GM12878 (cell line): ENCODE data around the gene ITGB5. TPM values are rescaled to one million over a fixed set of nuclear protein-coding genes. Genes with fewer than 3 reads are reported as not detected.

Experiments
- ATAC-seq: fragments of 200-7000 bp; cut with Tn5 transposase; 3 replicates; pipeline ENCODE4 v1.9.1; 2020; ENCODE audit warnings: mild to moderate bottlenecking, moderate library complexity
- BruUV-seq: library from RNA; stranded (reverse); fragments of 400-500 nt; replicated peaks from 2 replicates; lab custom pipeline; 2021; lab: Mats Ljungman, UMichigan
- CTCF ChIA-PET: fragments of 300-600 bp; sonication (Branson Sonifier 250); formaldehyde crosslinking; extraction: SDS; loops from one replicate; lab custom pipeline; 2021; ENCODE audit warnings: inconsistent platforms; lab: Yijun Ruan, JAX
- POLR2A ChIA-PET: fragments of 350-600 bp; formaldehyde crosslinking; extraction: SDS; loops from one replicate; lab custom pipeline; 2021; ENCODE audit warnings: inconsistent platforms; lab: Charles Lee
- RAD21 ChIA-PET: fragments of 300-600 bp; sonication (Branson Sonifier 250); formaldehyde crosslinking; loops from one replicate; lab custom pipeline; 2023; ENCODE audit warnings: antibody characterized with exemption; ENCODE audit not compliant: unreplicated experiment; lab: Charles Lee
- SMC1A ChIA-PET: fragments of 300-600 bp; sonication (Branson Sonifier 250); formaldehyde crosslinking; loops from one replicate; lab custom pipeline; 2023; ENCODE audit not compliant: unreplicated experiment, uncharacterized antibody; lab: Charles Lee
- DNase-seq: peaks from one replicate; pipeline ENCODE4 v3.0.0-alpha.2; 2011; ENCODE audit warnings: low read depth, low spot score
- FAIRE-seq: peaks from 3 replicates; lab custom pipeline; 2011; peaks lifted over from hg19 to GRCh38; lab: Jason Lieb, UNC
- H2AFZ ChIP-seq: 2 replicates; pipeline ENCODE4 v1.6.0; 2011; ENCODE audit warnings: low read depth, low read length, control low read depth; ENCODE audit not compliant: control insufficient read depth
- H3K27ac ChIP-seq: 2 replicates; pipeline ENCODE4 v1.5.1; 2011; ENCODE audit warnings: control low read depth; ENCODE audit not compliant: control insufficient read depth, insufficient read depth
- H3K27me3 ChIP-seq, 2 experiments: replicated peaks in 1 of 2; 2 replicates each; pipeline versions ENCODE4 v1.6.0 to v1.6.1; 2011; ENCODE audit warnings: low read length in 1 of 2; ENCODE audit not compliant: control insufficient read depth in 2 of 2, insufficient read depth in 2 of 2
- H3K36me3 ChIP-seq, 2 experiments: 2 replicates each; pipeline ENCODE4 v1.5.1; 2011; ENCODE audit warnings: low read length in 1 of 2; ENCODE audit not compliant: control insufficient read depth in 2 of 2, insufficient read depth in 2 of 2
- H3K4me1 ChIP-seq: 2 replicates; pipeline ENCODE4 v1.6.1; 2011; ENCODE audit warnings: mild to moderate bottlenecking, low read length, moderate library complexity, mixed read lengths; ENCODE audit not compliant: control insufficient read depth, insufficient read depth
- H3K4me2 ChIP-seq: 2 replicates; pipeline ENCODE4 v1.6.0; 2011; ENCODE audit warnings: control low read depth; ENCODE audit not compliant: control insufficient read depth, insufficient read depth
- H3K4me3 ChIP-seq: fragments of 200-600 bp; sonication (generic); 2 replicates; pipeline ENCODE4 v1.5.1; 2016
- H3K79me2 ChIP-seq: 2 replicates; pipeline ENCODE4 v1.6.0; 2011; ENCODE audit warnings: low read length; ENCODE audit not compliant: control insufficient read depth, insufficient read depth
- H3K9ac ChIP-seq: 2 replicates; pipeline ENCODE4 v1.8.0; 2011; ENCODE audit warnings: low read length, control low read depth, mixed read lengths; ENCODE audit not compliant: control insufficient read depth, insufficient read depth
- H3K9me3 ChIP-seq: replicated peaks from 3 replicates; pipeline ENCODE4 v1.5.1; 2011; ENCODE audit warnings: mild to moderate bottlenecking, low read length; ENCODE audit not compliant: control insufficient read depth, insufficient read depth
- H4K20me1 ChIP-seq: 2 replicates; pipeline ENCODE4 v1.6.0; 2011; ENCODE audit not compliant: control insufficient read depth, insufficient read depth
- ATF3 ChIP-seq: IDR thresholded peaks from 2 replicates; pipeline ENCODE4 v1.6.1; 2011; ENCODE audit warnings: low read depth, mild to moderate bottlenecking, low read length, moderate library complexity, borderline replicate concordance; ENCODE audit errors: extremely low read depth
- BACH1 ChIP-seq: fragments of 450-650 bp; IDR thresholded peaks from 2 replicates; pipeline ENCODE4 v1.6.1; 2017; ENCODE audit warnings: mild to moderate bottlenecking, borderline replicate concordance
- BRCA1 ChIP-seq: IDR thresholded peaks from 2 replicates; pipeline ENCODE4 v1.6.1; 2011; ENCODE audit warnings: low read depth, low read length, improper control_type of control experiment
- DPF2 ChIP-seq: fragments of 450-650 bp; IDR thresholded peaks from 2 replicates; pipeline ENCODE4 v1.6.1; 2017; ENCODE audit warnings: mild to moderate bottlenecking
- IKZF2 ChIP-seq, 2 experiments: fragments of 450-650 bp; IDR thresholded peaks; 2 replicates each; pipeline ENCODE4 v1.6.1; 2017; ENCODE audit warnings: mild to moderate bottlenecking in 2 of 2, moderate library complexity in 2 of 2
- JUNB ChIP-seq: IDR thresholded peaks from 2 replicates; pipeline ENCODE4 v1.6.1; 2016; ENCODE audit warnings: antibody characterized with exemption, mild to moderate bottlenecking
- NFIC ChIP-seq: IDR thresholded peaks from 2 replicates; pipeline ENCODE4 v1.6.1; 2012; ENCODE audit warnings: low read depth, mild to moderate bottlenecking, inconsistent platforms, low read length, moderate library complexity
- PAX8 ChIP-seq: fragments of 450-650 bp; IDR thresholded peaks from 2 replicates; pipeline ENCODE4 v1.6.1; 2017; ENCODE audit warnings: mild to moderate bottlenecking, moderate library complexity
- PML ChIP-seq: IDR thresholded peaks from 2 replicates; pipeline ENCODE4 v1.6.1; 2012; ENCODE audit warnings: low read length, inconsistent platforms
- POLR2AphosphoS2 ChIP-seq: IDR thresholded peaks from 2 replicates; pipeline ENCODE4 v1.6.1; 2011; ENCODE audit warnings: low read depth, mild to moderate bottlenecking, low read length, improper control_type of control experiment, moderate library complexity
- RB1 ChIP-seq: fragments of 450-650 bp; formaldehyde crosslinking; IDR thresholded peaks from 2 replicates; pipeline ENCODE4 v1.6.1; 2017; ENCODE audit warnings: mild to moderate bottlenecking, borderline replicate concordance
- RCOR1 ChIP-seq: conservative IDR thresholded peaks from 2 replicates; pipeline ENCODE4 v1.6.1; 2012; ENCODE audit warnings: low read depth, low read length, improper control_type of control experiment
- SREBF1 ChIP-seq: IDR thresholded peaks from 2 replicates; pipeline ENCODE4 v1.6.1; 2012; ENCODE audit warnings: mild to moderate bottlenecking, low read length
- SUZ12 ChIP-seq: fragments of 200-600 bp; sonication (generic); IDR thresholded peaks from one replicate; pipeline ENCODE4 v1.6.1; 2018; ENCODE audit warnings: antibody characterized with exemption, mild to moderate bottlenecking; ENCODE audit not compliant: unreplicated experiment
- WRNIP1 ChIP-seq: IDR thresholded peaks from 2 replicates; pipeline ENCODE4 v1.6.1; 2011; ENCODE audit warnings: low read depth, low read length, improper control_type of control experiment, borderline replicate concordance
- WGBS: methylation state at CpG from one replicate; pipeline ENCODE4 v1.1.6; 2016; ENCODE audit warnings: low lambda C conversion rate; ENCODE audit not compliant: insufficient replicate concordance, insufficient coverage; ENCODE audit errors: missing lambda C conversion rate; 5-methylcytosine and 5-hydroxymethylcytosine counted together
- in situ Hi-C: fragments of 300-500 bp; cut with MboI; formaldehyde crosslinking; loops from 9 replicates; pipeline ENCODE4 v1.14.3; 2018; ENCODE audit warnings: mixed read lengths
- intact Hi-C: fragments of 100-400 bp; cut with micrococcal nuclease; formaldehyde crosslinking; loops from one replicate; pipeline ENCODE4 v1.14.2; 2022; ENCODE audit not compliant: unreplicated experiment
- polyA plus RNA-seq, 11 experiments: library from polyadenylated mRNA; depleted of rRNA in 4 of 11; unstranded in 6 of 11; stranded (reverse) in 5 of 11; fragments of >200 nt; fragmentation: Nextera tagmentation in 4 of 11; fragmentation: Illumina TruSeq in 1 of 11; extraction: Ambion mirVana in 4 of 11; extraction: Trizol in 1 of 11; gene quantifications; 1 replicate in 1 of 11; 2 replicates in 10 of 11; pipeline versions ENCODE4 v1.2.1 to v1.2.3, GENCODE V29; 2011 to 2016; ENCODE audit warnings: inconsistent platforms in 2 of 11, missing spikeins in 2 of 11, low read depth in 1 of 11
- total RNA-seq, 4 experiments: library from RNA; depleted of rRNA in 3 of 4; stranded (reverse); fragments of >200 nt in 3 of 4; fragmentation: Illumina TruSeq in 1 of 4; extraction: Trizol in 1 of 4; gene quantifications; 2 replicates each; pipeline versions ENCODE4 v1.2.1 to v1.2.3, GENCODE V29; 2013 to 2021

The ITGB5 gene
- total and polyA plus RNA-seq, 10 of the 15 experiments (the other 5 are each of a cell fraction or from before 2014, with no cell fraction given) = 0.05 to 10.0 (median 0.83) TPM; not detected in 2

- TF ChIP-seq ATF3 (no peak), RCOR1 (no peak), RB1 (no peak), PML (no peak), PAX8 (no peak), BACH1 (no peak), IKZF2 (IDR thresholded peaks at IDR 0.05) (no peak)
Measured at GRCh38 chr3:124823206-124823605, 64.0 kb downstream of the ITGB5 start (continued).

- TF ChIP-seq SUZ12 (no peak), BRCA1 (no peak), NFIC (no peak), SREBF1 (no peak), JUNB (no peak), DPF2 (no peak), POLR2AphosphoS2 (no peak), WRNIP1 (no peak)
Measured at GRCh38 chr3:124821356-124821755, 65.8 kb downstream of the ITGB5 start.

More at GRCh38 chr3:124821356-124821755, 65.8 kb downstream of the ITGB5 start:
- DNase-seq = no peak
- H3K79me2 ChIP-seq = no peaks in the 10 kb centered on the region
- in situ Hi-C loops (no loop called here), intact Hi-C loops (no loop called here)
- H3K4me3 ChIP-seq = no peak overlapping the region
- H3K4me1 ChIP-seq = no peaks in the 10 kb centered on the region
- 55% methylated on average over 6 of the region's 6 CpGs for WGBS
- ChIA-PET CTCF (interaction anchor here (2.5 kb wide), 1 partner anchor 42 kb away, joined by 8 read pairs; no protein-coding TSS in a partner anchor), RAD21 (interaction anchor here (1.4 kb wide), 1 partner anchor 35 kb away, joined by 3 read pairs; no protein-coding TSS in a partner anchor), SMC1A (no interaction called here), POLR2A (no interaction called here)
- H3K9me3 ChIP-seq = no peaks in the 10 kb centered on the region; the same call in 2 of the 3 replicates
- H3K36me3 ChIP-seq = no peaks in the 10 kb centered on the region
- no peaks in the 10 kb centered on the region for H4K20me1 ChIP-seq
- no peak overlapping the region for H3K27ac ChIP-seq
- FAIRE-seq = no peak
- H2AFZ ChIP-seq = no peak overlapping the region
- H3K9ac ChIP-seq = no peak overlapping the region
- BruUV-seq = no TSS peak
- H3K4me2 ChIP-seq = no peak overlapping the region
- 0 out of 4 replicates have a peak, but pooled peaks cover 0 to 10% of the 10 kb centered on the region in 2 experiments for H3K27me3 ChIP-seq
- no peak for ATAC-seq
